Measurements from ENCODE around the gene FAM161B.

DNA sequence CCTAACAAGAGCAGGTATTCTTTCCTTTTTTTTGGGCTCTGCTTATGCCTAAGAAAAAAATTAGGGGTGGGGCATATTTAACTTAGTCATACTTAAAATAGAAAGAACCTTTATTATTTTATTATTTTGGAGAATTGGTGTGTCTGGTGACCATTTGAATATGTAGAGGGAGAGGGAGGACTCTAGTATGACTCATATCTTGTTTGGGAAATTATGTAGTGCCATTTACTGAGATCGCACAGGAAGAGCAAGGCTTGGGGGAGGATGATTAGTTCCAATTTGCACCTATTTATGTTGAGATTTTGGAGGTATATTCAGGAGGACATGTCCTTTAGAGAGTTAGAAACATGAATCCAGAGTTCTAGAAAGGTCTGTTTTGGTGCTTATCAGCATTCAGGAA, 53.4 kb downstream of the FAM161B start:
- TF ChIP-seq, protein P1, sequence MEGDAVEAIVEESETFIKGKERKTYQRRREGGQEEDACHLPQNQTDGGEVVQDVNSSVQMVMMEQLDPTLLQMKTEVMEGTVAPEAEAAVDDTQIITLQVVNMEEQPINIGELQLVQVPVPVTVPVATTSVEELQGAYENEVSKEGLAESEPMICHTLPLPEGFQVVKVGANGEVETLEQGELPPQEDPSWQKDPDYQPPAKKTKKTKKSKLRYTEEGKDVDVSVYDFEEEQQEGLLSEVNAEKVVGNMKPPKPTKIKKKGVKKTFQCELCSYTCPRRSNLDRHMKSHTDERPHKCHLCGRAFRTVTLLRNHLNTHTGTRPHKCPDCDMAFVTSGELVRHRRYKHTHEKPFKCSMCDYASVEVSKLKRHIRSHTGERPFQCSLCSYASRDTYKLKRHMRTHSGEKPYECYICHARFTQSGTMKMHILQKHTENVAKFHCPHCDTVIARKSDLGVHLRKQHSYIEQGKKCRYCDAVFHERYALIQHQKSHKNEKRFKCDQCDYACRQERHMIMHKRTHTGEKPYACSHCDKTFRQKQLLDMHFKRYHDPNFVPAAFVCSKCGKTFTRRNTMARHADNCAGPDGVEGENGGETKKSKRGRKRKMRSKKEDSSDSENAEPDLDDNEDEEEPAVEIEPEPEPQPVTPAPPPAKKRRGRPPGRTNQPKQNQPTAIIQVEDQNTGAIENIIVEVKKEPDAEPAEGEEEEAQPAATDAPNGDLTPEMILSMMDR (IDR thresholded peaks at IDR 0.05; ENCODE audit: poor library complexity), result no peak
- no peak for TF ChIP-seq EZH2 (IDR thresholded peaks at IDR 0.05; ENCODE audit: borderline replicate concordance)
- no peak for TF ChIP-seq EZH2phosphoT487 (IDR thresholded peaks at IDR 0.05; ENCODE audit: low read depth, severe bottlenecking, unreplicated experiment)

All from hepatocyte (in vitro differentiated cells).